Endothelial cell of umbilical vein (primary cell): ENCODE measurements around the gene PDE6C. TPM values are rescaled to one million over a fixed set of nuclear protein-coding genes. Genes with fewer than 3 reads are reported as not detected.

Experiments used
- BruUV-seq: library from RNA; stranded (reverse); fragments of 400-500 nt; replicated peaks from 2 replicates; lab custom pipeline; 2021; lab: Mats Ljungman, UMichigan
- CTCF ChIA-PET: fragments of 300-600, 350-600 bp; sonication (Branson Sonifier 250); formaldehyde crosslinking; loops from one replicate; lab custom pipeline; 2021; ENCODE audit warnings: antibody characterized with exemption, inconsistent platforms; lab: Charles Lee
- POLR2A ChIA-PET: fragments of 300-600, 350-600 bp; sonication (Branson Sonifier 250); formaldehyde crosslinking; loops from one replicate; lab custom pipeline; 2021; ENCODE audit warnings: antibody characterized with exemption, inconsistent platforms; lab: Charles Lee
- DNase-seq: peaks from one replicate; pipeline ENCODE4 v3.0.0-alpha.2; 2011; ENCODE audit warnings: low read depth, low spot score
- FAIRE-seq: peaks from 2 replicates; lab custom pipeline; 2011; peaks lifted over from hg19 to GRCh38; lab: Jason Lieb, UNC
- H2AFZ ChIP-seq: 2 replicates; pipeline ENCODE4 v1.6.0; 2012; ENCODE audit warnings: low read depth, low read length, control low read depth, inconsistent platforms
- H3K27ac ChIP-seq: 2 replicates; pipeline ENCODE4 v1.5.1; 2011; ENCODE audit warnings: low read depth, mild to moderate bottlenecking, control low read depth, low read length, moderate library complexity; ENCODE audit not compliant: insufficient read depth
- H3K27me3 ChIP-seq, 2 experiments: 2 replicates each; pipeline versions ENCODE4 v1.6.0 to v1.6.1; 2011; ENCODE audit warnings: low read length in 2 of 2, mixed read lengths in 1 of 2; ENCODE audit not compliant: control insufficient read depth in 2 of 2, insufficient read depth in 2 of 2
- H3K36me3 ChIP-seq, 2 experiments: 2 replicates in 1 of 2; 3 replicates in 1 of 2; pipeline ENCODE4 v1.5.1; 2011; ENCODE audit warnings: low read length in 2 of 2, mild to moderate bottlenecking in 1 of 2, moderate library complexity in 1 of 2; ENCODE audit not compliant: control insufficient read depth in 2 of 2, insufficient read depth in 2 of 2; ENCODE audit errors: extremely low read depth in 1 of 2
- H3K4me1 ChIP-seq: 3 replicates; pipeline ENCODE4 v1.5.1; 2011; ENCODE audit warnings: mild to moderate bottlenecking, low read length; ENCODE audit not compliant: control insufficient read depth, insufficient read depth; ENCODE audit errors: extremely low read depth
- H3K4me2 ChIP-seq: 2 replicates; pipeline ENCODE4 v1.6.1; 2011; ENCODE audit warnings: low read length, control low read depth, mixed read lengths; ENCODE audit not compliant: insufficient read depth
- H3K4me3 ChIP-seq, 3 experiments: fragments of 200-600 bp in 1 of 3; sonication (generic), shearing (Covaris generic) in 1 of 3; replicated peaks in 1 of 3; 2 replicates each; pipeline ENCODE4 v1.5.1; 2011 to 2016; ENCODE audit warnings: control low read depth in 3 of 3, low read length in 3 of 3, mild to moderate bottlenecking in 2 of 3, inconsistent platforms in 1 of 3, low read depth in 1 of 3, moderate library complexity in 1 of 3; ENCODE audit not compliant: insufficient read depth in 1 of 3
- H3K79me2 ChIP-seq: 2 replicates; pipeline ENCODE4 v1.6.0; 2012; ENCODE audit warnings: low read length, inconsistent platforms; ENCODE audit not compliant: control insufficient read depth, insufficient read depth
- H3K9ac ChIP-seq: replicated peaks from 2 replicates; pipeline ENCODE3; 2011; ENCODE audit warnings: low read length, control low read depth; ENCODE audit not compliant: insufficient read depth; ENCODE audit errors: extremely low read depth
- H3K9me1 ChIP-seq: replicated peaks from 3 replicates; pipeline ENCODE4 v1.6.0; 2011; ENCODE audit warnings: mild to moderate bottlenecking, low read length; ENCODE audit not compliant: control insufficient read depth, insufficient read depth; ENCODE audit errors: extremely low read depth
- H3K9me3 ChIP-seq: replicated peaks from 2 replicates; pipeline ENCODE4 v1.5.1; 2012; ENCODE audit warnings: low read length, inconsistent platforms; ENCODE audit not compliant: control insufficient read depth, insufficient read depth
- H4K20me1 ChIP-seq: replicated peaks from 2 replicates; pipeline ENCODE3; 2011; ENCODE audit warnings: mild to moderate bottlenecking, low read length; ENCODE audit not compliant: control insufficient read depth, insufficient read depth; ENCODE audit errors: extremely low read depth
- CTCF ChIP-seq, 2 donors: IDR thresholded peaks; 1 replicate in 1 of 2; 2 replicates in 1 of 2; pipeline ENCODE4 v1.5.1; 2011; ENCODE audit warnings: low read length in 2 of 2, mild to moderate bottlenecking in 2 of 2, moderate library complexity in 2 of 2, control low read depth in 1 of 2, inconsistent platforms in 1 of 2, low read depth in 1 of 2; ENCODE audit not compliant: insufficient read depth in 1 of 2; ENCODE audit errors: extremely low read depth in 1 of 2
- EZH2 ChIP-seq: IDR thresholded peaks from 2 replicates; pipeline ENCODE4 v1.6.1; 2012; ENCODE audit warnings: borderline replicate concordance, low read depth, mild to moderate bottlenecking, moderate library complexity, low read length, inconsistent platforms; ENCODE audit not compliant: severe bottlenecking
- FOS ChIP-seq: IDR thresholded peaks from 2 replicates; pipeline ENCODE4 v1.6.1; 2011; ENCODE audit warnings: mild to moderate bottlenecking, low read length, moderate library complexity, borderline replicate concordance; ENCODE audit not compliant: insufficient read depth
- GATA2 ChIP-seq: IDR thresholded peaks from 2 replicates; pipeline ENCODE4 v1.7.0; 2011; ENCODE audit warnings: low read depth, mild to moderate bottlenecking, moderate library complexity, mixed read lengths, low read length; ENCODE audit not compliant: insufficient read length, insufficient read depth
- JUN ChIP-seq: IDR thresholded peaks from 2 replicates; pipeline ENCODE4 v1.6.1; 2011; ENCODE audit warnings: borderline replicate concordance, low read depth; ENCODE audit not compliant: insufficient read length, insufficient read depth
- MAX ChIP-seq: IDR thresholded peaks from 2 replicates; pipeline ENCODE4 v1.6.1; 2011; ENCODE audit not compliant: insufficient read depth, insufficient read length
- MYC ChIP-seq: IDR thresholded peaks from one replicate; pipeline ENCODE4 v1.6.1; 2011; ENCODE audit warnings: mild to moderate bottlenecking, low read depth, low read length
- POLR2A ChIP-seq: IDR thresholded peaks from 2 replicates; pipeline ENCODE4 v1.6.1; 2012; ENCODE audit warnings: low read depth, mild to moderate bottlenecking, control low read depth, low read length
- POLR2AphosphoS5 ChIP-seq: IDR thresholded peaks from 2 replicates; pipeline ENCODE4 v1.6.1; 2012; ENCODE audit warnings: low read depth, mild to moderate bottlenecking, control low read depth, low read length, moderate library complexity; ENCODE audit not compliant: insufficient read depth
- dilution Hi-C: fragments of 300-500 bp; cut with MboI; formaldehyde crosslinking; loops from one replicate; pipeline ENCODE4 v1.15.0; 2019; ENCODE audit warnings: low sequenced_read_pairs; ENCODE audit not compliant: extremely low pct_ligation_motif_present
- intact Hi-C: fragments of 100-400 bp; cut with micrococcal nuclease; formaldehyde crosslinking; loops from one replicate; pipeline ENCODE4 v1.10.0; 2022
- polyA plus RNA-seq, 4 experiments: library from polyadenylated mRNA; depleted of rRNA in 3 of 4; stranded (reverse) in 3 of 4; unstranded in 1 of 4; fragments of >200 nt; gene quantifications; 2 replicates each; pipeline versions ENCODE4 v1.2.1 to v1.2.3, GENCODE V29; 2011 to 2012; ENCODE audit warnings: missing spikeins in 1 of 4
- total RNA-seq: library from RNA; stranded (reverse); gene quantifications from 2 replicates; pipeline ENCODE4 v1.2.3, GENCODE V29; 2021

The PDE6C gene
- total and polyA plus RNA-seq, 2 donors (not counting 3 experiments of a cell fraction or from before 2014, with no cell fraction given) = not detected

GRCh38 chr10:93666030-93666429, 53.7 kb downstream of the PDE6C start:
- ChIA-PET POLR2A (no interaction called here), CTCF (interaction anchor here (1.1 kb wide), 1 partner anchor 111 kb away, joined by 3 read pairs; no protein-coding TSS in a partner anchor)
- Histone ChIP-seq H3K4me2 (no peak overlapping the region), H3K79me2 (no peaks in the 10 kb centered on the region), H3K4me3 (no peak overlapping the region), H3K36me3 (peaks cover 1 to 13% of the 10 kb centered on the region in 2 experiments), H3K9me1 (no peaks in the 10 kb centered on the region), H3K27me3 (no peaks in the 10 kb centered on the region), H2AFZ (no peak overlapping the region), H3K9me3 (no peaks in the 10 kb centered on the region), H3K9ac (no peak overlapping the region), H4K20me1 (no peaks in the 10 kb centered on the region), H3K27ac (no peak overlapping the region), H3K4me1 (no peaks in the 10 kb centered on the region)
- no peak for FAIRE-seq
- intact Hi-C loops = no loop called here
- TF ChIP-seq CTCF (IDR thresholded peaks at IDR 0.05; ENCODE audit: extremely low read depth in 1 of 2, insufficient read depth in 1 of 2, low read depth in 1 of 2, low read length in 2 of 2) (no peak), JUN (no peak), MAX (no peak), POLR2A (no peak), FOS (no peak), POLR2AphosphoS5 (no peak), MYC (no peak), EZH2 (no peak), GATA2 (no peak)
- dilution Hi-C loops = no loop called here
- no TSS peak for BruUV-seq
- no peak for DNase-seq
